Parathyroid adenoma (tissue), 2 donors: ENCODE data around the gene DDHD1.

Source experiments
- H2AFZ ChIP-seq: fragments of 300-600 bp; sonication (generic); one replicate; pipeline ENCODE4 v1.7.0; 2017; ENCODE audit warnings: antibody characterized with exemption, mild to moderate bottlenecking
- H3K27ac ChIP-seq: fragments of 300-600 bp; sonication (generic); one replicate; pipeline ENCODE4 v1.7.0; 2017
- H3K27me3 ChIP-seq: fragments of 300-600 bp; sonication (generic); one replicate; pipeline ENCODE4 v1.7.0; 2017; ENCODE audit warnings: low read length; ENCODE audit not compliant: control insufficient read depth, insufficient read depth
- H3K36me3 ChIP-seq: fragments of 300-600 bp; sonication (generic); one replicate; pipeline ENCODE4 v1.7.0; 2017; ENCODE audit warnings: low read length; ENCODE audit not compliant: control insufficient read depth, insufficient read depth
- H3K4me1 ChIP-seq: fragments of 300-600 bp; sonication (generic); one replicate; pipeline ENCODE4 v1.7.0; 2017; ENCODE audit warnings: control low read depth
- H3K4me2 ChIP-seq: fragments of 300-600 bp; sonication (generic); one replicate; pipeline ENCODE4 v1.7.0; 2017; ENCODE audit warnings: low read length
- H3K4me3 ChIP-seq: fragments of 300-600 bp; sonication (generic); one replicate; pipeline ENCODE4 v1.7.0; 2017; ENCODE audit warnings: low read depth, low read length
- H3K79me2 ChIP-seq: fragments of 300-600 bp; sonication (generic); one replicate; pipeline ENCODE4 v1.7.0; 2017; ENCODE audit warnings: control low read depth
- H3K9ac ChIP-seq: fragments of 300-600 bp; sonication (generic); one replicate; pipeline ENCODE4 v1.7.0; 2017; ENCODE audit warnings: mild to moderate bottlenecking
- H3K9me3 ChIP-seq: fragments of 300-600 bp; sonication (generic); one replicate; pipeline ENCODE4 v1.7.0; 2017; ENCODE audit warnings: low read length; ENCODE audit not compliant: control insufficient read depth
- CTCF ChIP-seq: fragments of 300-600 bp; sonication (generic); IDR thresholded peaks from one replicate; pipeline ENCODE4 v1.7.0; 2017; ENCODE audit warnings: antibody characterized with exemption, mild to moderate bottlenecking
- donor health status: primary hyperparathyroidism.

The DDHD1 gene

GRCh38 chr14:53109105-53110041 is 43.8 kb downstream of the DDHD1 start:
- Histone ChIP-seq H3K79me2 (peaks cover 3% of the 10 kb centered on the region), H3K36me3 (no peaks in the 10 kb centered on the region), H3K4me1 (no peaks in the 10 kb centered on the region), H3K27ac (no peak overlapping the region), H3K9ac (no peak overlapping the region), H3K4me3 (no peak overlapping the region), H2AFZ (no peak overlapping the region), H3K27me3 (no peaks in the 10 kb centered on the region), H3K9me3 (no peaks in the 10 kb centered on the region), H3K4me2 (no peak overlapping the region)
- TF ChIP-seq CTCF, result no peak

DNA sequence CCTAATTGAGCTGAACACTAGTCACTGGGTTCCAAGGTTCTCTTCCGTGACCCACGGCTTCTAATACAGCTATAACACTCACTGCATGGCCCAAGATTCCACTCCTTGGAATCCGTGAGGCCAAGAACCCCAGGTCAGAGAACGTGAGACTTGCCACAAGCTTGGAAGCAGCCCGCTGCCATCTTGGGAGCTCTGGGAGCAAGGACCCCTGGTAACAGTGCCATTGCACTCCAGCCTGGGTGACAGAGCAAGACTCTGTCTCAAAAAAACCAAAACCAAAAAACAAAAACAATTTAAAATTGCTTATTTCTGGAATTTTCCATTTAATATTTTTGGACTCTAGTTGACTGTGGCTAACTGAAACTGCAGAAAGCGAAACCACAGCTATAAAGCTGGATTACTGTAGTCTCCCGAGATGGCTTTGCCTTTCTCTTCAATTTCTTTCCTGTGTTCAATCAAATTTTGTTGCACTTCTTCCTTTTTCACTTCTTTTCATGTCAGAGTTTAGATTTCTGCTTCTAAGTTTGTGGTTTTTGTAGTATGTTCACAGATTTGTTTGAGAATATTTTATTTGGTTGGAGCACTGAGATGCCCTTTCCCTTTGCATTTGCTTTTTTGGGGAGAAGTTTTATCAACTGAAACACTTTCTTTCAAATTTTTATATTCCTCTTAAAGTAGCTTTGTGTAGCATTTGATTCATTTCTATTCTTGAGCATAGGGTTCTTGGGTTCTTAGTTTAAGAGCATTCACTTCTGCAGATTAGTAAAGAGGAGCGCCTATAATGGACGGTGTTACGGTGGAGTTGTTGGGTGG is 44.6 kb downstream of the DDHD1 start:
- H3K27ac ChIP-seq, result no peak overlapping the region
- H3K9ac ChIP-seq, result no peak overlapping the region
- TF ChIP-seq CTCF, result no peak
- H3K4me3 ChIP-seq, result no peak overlapping the region
- no peak overlapping the region for H3K4me2 ChIP-seq
- no peaks in the 10 kb centered on the region for H3K36me3 ChIP-seq
- no peak overlapping the region for H2AFZ ChIP-seq
- no peaks in the 10 kb centered on the region for H3K27me3 ChIP-seq
- no peaks in the 10 kb centered on the region for H3K9me3 ChIP-seq
- peaks cover 3% of the 10 kb centered on the region for H3K79me2 ChIP-seq
- H3K4me1 ChIP-seq, result no peaks in the 10 kb centered on the region

- no peak overlapping the region for H3K4me2 ChIP-seq
- H3K79me2 ChIP-seq, result peaks cover 3% of the 10 kb centered on the region
- no peak for TF ChIP-seq CTCF
- H3K9me3 ChIP-seq, result no peaks in the 10 kb centered on the region
- H3K4me3 ChIP-seq, result no peak overlapping the region
- H3K9ac ChIP-seq, result no peak overlapping the region
- no peaks in the 10 kb centered on the region for H3K36me3 ChIP-seq
- no peaks in the 10 kb centered on the region for H3K27me3 ChIP-seq
- H3K4me1 ChIP-seq, result no peaks in the 10 kb centered on the region
- H3K27ac ChIP-seq, result no peak overlapping the region
- H2AFZ ChIP-seq, result no peak overlapping the region
Observed at GRCh38 chr14:53106768-53107167, 46.4 kb downstream of the DDHD1 start.

DNA sequence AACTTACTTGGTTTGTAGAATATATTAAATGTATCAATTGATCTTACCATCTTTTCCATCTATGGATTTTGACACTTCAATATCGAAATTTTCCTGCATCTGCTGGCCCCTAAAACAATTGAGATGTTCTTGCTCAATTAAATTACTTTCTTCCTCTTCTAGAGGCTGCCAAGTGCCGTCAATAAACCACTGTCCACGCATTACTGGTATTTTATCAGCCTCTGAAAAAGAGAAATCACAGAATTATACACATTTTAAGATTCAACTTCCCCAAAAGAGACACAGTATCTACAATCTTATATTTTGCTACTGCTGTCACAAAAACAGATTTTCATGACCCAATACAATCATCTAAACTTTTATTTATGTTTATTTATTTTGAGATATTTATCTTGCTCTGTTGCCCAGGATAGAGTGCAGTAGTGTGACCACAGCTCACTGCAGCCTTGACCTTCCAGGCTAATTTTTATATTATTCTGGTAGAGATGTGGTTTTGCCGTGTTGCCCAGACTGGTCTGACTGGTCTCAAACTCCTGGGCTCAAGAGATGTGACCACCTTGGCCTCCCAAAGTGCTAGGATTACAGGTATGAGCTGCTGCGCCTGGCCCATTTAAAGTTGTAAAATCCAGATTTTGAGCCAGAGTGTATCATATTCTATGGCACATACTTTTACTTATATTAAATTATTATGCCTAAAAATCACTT is 49.3 kb downstream of the DDHD1 start:
- H3K4me2 ChIP-seq, result no peak overlapping the region
- no peak overlapping the region for H3K4me3 ChIP-seq
- no peak overlapping the region for H3K27ac ChIP-seq
- no peaks in the 10 kb centered on the region for H3K9me3 ChIP-seq
- no peak overlapping the region for H2AFZ ChIP-seq
- TF ChIP-seq CTCF, result no peak
- H3K27me3 ChIP-seq, result no peaks in the 10 kb centered on the region
- H3K9ac ChIP-seq, result no peak overlapping the region
- no peaks in the 10 kb centered on the region for H3K36me3 ChIP-seq
- H3K79me2 ChIP-seq, result peaks cover 3% of the 10 kb centered on the region
- no peaks in the 10 kb centered on the region for H3K4me1 ChIP-seq
